HK-2 (cell line): Measurements from ENCODE around the gene LDLRAD3.
A peak's percentile ranks its signal among the peaks of the same experiment; 100 is the strongest.

ENCODE experiments used
- DNase-seq: peaks from one replicate; pipeline ENCODE4 v3.0.0-alpha.2; 2018; ENCODE audit not compliant: unreplicated experiment

LDLRAD3 gene

DNA sequence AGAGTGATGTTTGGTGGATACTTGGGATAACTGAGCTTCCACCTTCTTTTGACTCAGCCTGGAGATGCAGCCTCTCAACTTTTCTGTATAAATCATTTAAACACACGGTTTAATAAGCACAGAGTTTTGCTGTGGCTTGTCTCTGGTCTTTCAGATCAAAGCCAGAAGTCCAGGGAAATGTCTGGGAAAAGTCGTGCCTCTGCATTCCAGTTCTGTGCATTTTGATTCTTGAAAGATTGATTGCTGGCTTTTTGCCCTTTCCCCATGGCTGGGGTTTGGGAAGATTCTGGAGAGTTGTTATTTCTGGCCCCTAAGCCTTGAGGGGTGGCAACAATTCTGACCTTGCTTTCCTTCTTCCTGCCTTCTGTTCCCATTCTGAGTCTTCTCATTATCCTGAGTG is 191.2 kb downstream of the LDLRAD3 start:
- DNase-seq: no peak

DNA sequence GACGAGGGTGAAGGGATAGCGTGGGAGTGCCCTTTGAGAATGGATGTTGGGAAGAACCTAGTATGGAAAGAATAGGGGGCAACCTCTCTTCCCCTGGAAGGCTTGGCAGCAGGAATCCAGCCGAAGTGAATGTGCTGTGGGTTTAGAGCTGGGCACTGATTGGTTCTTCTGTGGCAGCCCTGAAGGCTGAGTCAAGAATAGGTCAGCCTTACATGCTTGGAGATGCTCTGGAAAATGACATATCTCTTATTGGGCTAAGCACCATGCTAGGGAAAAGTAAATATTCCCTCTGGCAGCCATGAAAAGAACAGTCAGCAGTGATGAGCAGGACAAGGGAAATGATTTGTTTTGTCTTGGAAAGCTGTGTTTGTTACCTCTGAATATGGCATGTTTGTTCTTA is 195.9 kb downstream of the LDLRAD3 start:
- DNase-seq: no peak

DNA sequence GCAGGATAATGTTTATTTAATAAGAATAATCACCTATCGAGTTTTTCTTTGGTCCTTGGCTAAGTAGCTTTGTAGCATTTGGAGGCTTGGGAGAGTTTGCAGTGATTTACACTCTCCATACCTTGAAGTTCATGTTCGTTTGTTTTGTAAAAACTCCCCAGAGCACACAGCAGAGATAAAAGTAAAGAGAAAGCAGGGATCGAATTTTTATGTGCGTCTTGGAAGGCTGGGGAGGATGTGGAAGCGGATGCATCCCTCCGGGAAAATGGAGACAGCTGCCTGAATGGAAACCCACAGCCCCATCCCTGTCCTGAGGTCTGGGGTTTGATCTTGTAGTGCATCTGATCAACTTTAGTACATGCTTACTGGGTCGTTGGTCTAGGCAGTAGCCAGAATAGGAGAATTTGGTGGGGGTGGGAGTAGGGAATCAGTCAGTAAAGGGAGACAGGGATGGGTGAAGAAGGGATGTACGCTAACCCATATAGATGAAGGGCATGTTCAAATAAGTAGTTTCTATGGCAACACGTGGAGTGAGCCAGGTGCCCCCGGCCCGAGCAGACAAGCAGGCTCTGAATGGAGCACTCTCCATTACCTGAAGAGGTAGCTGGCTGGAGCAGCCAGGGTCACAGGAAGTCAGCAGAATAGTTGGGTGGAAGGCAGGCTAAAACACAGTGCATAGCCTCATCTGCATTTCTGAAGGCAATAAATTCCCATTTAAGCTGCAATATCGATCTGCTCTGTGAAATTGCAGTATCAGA is 197.5 kb downstream of the LDLRAD3 start:
- no peak for DNase-seq

DNA sequence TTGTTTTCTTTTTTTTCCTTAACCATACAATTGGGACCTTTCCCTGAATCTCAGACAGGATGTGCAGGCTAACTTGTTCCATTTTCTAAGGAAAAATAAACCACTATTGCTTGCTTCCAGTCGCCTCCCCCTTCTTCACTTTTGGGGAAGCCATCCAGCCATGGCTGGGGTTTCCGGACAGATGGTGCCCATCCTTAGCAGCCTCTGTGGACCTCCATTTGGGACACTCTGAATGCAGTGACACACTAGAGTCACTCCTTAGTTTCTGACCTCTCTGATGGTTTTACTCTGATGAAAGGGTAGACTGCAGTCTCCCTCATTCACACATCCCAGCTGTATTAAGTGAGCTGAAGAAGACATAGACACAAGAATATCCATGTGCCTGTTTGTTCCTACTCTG is 198.1 kb downstream of the LDLRAD3 start:
- DNase-seq: no peak

DNA sequence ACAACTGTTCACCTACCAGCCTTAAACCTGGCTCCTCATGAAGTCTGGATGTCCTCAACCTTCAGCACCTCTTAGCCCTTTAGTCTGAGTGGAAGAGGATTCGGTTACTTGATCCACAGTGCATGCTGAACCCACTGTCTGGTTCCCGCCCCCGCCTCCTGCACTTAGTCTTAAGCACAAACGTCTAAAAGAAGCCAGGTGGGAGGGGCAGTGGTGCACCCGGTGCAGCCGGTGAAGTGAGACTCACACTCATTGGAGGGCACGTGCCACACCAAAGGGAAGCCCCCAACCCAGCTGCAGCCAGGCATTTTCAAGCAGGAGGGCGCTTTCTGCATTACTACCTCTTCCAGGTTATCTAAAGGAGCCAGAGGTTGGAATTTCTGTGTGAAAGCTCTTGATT is 198.6 kb downstream of the LDLRAD3 start:
- DNase-seq: no peak

DNA sequence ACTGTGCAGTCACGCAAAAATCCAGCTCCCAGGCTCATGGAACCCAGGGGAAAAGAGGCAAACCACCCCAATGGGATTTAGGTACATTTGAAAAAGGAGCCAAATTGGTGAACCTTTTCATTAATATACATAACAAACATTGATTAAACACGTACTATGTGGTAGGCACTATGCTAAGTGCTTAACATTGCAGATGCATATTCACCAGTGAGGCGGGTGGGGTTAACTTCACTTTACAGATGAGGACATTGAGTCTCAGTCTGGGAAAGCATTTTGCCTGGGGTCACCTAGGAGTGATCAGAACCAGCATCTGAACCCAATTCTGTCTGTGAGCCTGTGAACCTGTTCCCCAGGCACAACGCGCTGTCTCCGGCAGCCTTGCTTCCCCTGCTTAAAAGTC is 199.0 kb downstream of the LDLRAD3 start:
- no peak for DNase-seq

DNA sequence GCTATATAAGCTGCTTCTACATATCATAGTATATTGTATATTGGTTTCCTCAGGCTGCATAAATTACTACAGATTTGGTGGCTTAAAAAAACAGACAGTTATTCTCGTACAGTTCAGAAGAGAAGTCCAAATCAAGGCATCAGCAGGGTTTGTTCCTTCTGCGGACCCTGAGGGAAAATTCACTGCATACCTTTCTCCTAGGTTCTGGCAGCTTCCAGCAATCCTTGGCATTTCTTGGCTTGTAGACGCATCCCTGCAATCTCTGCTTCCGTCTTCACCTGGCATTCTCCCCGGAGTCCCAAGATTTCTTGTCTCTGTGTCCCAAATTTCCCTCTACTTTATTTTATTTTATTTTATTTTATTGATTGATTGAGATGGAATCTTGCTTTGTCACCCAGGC is 202.6 kb downstream of the LDLRAD3 start:
- no peak for DNase-seq

DNA sequence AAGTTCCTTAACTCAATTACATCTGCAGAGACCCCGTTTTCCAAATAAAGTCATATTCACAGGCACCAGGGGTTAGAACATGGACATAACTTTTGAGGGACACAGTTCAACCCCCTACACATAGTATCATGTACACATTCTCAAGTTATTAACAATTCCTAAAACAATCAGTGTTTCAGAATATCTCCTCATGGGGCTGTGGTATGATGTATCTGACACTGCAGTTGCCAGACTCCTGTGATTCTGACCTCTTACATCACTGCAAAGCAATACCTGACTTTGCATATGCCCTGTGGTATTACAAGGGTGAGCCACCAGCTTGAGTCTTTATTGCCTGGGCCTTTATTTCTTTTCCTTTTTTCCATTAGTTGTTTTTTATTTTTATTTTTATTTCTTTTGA is 203.6 kb downstream of the LDLRAD3 start:
- no peak for DNase-seq

DNA sequence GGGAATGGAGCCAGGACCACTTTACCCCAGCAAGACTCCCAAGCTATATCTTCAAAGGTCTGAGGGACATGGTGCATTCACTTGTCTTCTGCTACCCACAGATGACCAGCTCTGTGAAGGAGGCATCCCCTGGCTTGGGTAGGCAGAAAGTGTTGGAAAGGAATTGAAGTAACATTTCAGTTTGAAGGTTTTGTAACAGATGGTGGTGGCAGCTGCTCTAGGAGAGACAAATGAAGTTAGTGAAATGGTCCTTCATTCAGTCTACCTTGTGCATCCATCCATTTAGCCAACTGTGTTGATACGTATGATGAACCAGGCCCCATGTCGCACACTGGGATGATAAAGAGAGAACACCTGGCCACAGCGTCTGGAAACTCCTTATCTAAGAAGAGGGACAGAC is 204.8 kb downstream of the LDLRAD3 start:
- no peak for DNase-seq

DNA sequence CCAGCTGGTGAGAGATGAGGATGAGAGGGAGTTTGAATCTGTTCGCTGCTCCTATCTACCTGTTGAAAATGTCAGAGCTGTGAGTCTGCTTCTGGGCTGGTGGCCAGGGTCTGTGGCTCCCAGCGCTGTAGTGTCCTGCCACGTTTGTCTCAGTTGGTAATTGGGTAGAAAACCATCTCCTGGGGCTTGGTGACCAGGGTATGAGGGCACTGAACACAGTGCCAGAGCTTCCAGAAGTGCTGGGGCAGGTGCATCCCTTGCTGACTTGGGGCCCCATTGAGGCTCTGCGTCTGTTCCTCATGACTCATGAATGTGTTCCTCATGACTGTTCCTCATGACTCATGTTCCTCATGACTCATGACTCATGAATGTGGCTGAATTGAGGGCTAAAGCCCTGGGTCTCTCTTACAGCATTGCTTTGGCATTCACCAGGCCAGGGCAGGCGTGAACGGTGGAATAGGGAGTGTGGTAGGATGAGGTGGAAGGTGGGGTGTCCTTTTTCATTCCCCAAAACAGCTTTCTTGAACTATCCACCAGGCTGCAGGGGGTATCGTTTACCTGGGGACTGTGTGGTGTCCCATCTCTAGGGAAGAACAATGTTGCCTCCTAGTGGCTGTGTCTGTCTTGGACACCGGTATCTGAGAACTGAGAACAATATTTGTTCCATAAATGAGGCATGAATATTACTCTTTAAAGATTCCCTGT is 205.8 kb downstream of the LDLRAD3 start:
- peak; percentile 84 for DNase-seq

DNA sequence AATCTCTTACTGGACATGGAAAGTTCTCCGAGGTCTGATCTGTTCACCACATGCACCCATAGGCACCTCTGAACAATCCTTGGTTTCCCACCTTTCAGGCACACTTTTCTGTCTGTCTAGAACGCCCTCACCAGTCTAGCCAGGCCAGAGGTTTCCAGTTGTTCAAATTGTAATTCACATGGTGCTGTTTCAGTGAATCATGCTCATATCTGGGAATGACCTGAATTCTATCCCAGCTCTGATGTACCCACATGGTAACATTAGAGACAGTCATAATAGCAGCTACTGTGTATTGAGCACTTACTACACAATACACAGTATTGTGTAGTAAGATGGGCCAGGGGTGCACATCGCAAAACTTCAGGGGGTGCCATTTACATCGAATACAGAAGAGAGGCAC is 207.1 kb downstream of the LDLRAD3 start:
- no peak for DNase-seq

DNA sequence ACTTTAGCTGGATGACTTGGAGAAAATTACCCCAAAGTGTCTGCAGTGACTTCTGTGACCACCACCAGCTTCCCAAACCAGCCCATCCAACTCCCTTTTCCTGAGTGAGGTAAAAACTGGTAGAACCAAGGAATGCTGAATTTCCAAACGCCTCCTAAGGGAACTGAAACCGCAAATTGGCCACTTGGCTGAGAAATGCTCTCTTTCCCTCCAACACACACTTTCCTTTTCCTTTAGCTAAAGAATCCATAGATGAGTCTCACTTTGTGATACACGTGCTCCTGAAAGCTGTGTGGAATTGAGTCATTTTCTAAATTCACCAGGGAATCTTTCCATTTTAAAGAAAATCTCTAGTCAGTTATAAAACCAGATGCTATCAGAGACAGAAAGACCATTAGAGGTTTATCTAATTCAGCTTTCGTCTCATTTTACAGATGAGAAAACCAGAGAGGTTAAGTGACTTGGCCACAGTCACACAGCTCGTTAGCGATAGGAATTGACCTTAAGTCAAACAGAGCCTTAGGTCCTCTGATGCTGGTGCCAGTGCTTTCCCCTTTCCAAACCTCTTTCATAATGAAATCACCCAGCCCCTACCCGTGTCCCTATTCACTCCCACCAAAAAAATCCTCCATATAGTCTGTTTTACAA is 208.2 kb downstream of the LDLRAD3 start:
- no peak for DNase-seq

DNA sequence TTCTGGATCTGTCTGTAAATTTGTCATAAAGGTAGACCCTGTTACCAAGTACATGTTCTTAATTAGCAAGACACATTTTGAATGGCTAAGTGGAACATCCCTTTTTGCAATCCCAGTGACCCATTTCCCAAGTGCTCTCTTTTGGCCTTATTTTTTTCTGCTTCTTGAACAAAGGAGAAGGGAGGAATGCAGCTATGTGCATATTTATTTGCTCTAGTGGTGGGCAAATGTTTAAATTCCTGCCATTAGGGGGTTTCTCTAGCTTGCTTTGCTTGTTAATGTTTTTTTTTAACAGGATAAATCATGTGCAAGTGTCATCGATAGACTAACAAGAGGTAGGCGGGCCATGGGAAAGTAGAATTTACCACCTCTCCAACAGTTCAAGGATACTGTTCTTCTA is 209.7 kb downstream of the LDLRAD3 start:
- DNase-seq: no peak

DNA sequence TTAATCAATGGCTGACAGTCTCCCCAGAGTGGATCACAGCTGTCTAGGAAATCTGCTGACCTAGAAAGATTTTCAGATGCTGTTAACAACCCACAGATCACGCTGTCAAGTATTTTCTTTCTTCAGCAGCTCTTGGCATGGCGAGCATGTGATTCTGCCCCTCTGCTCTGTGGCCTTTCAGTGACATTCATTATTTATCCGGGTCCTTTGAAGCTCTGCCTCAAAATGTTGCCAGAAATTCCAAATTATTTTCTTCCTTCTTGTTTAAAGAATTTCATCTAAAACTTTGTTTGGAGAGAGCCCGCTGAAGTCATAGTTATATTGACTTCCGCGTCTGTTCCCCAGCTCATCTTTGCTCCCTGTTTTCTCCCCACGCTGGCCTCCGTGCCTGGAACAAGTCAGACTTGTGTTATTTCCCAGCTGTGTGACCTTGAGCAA is 211.3 kb downstream of the LDLRAD3 start:
- DNase-seq: no peak

DNA sequence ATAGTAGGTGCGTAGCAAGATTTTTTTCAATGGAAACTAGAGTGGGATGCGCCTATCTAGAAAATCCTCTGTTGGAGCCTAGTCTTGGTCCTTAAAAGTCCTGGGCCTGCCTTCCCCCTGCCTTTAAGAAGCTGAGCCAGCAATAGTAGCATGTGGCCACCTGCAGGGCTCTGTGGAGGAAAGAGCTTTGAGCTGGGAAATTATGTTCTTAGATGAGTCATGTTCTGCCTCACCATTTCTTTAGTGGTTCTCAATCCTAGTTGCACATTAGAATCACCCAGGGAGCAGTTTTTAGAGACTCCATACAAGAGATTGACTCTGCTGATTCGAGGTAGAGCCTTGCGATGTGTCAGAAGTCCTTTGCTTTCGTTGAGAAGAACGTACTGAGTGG is 211.9 kb downstream of the LDLRAD3 start:
- no peak for DNase-seq

DNA sequence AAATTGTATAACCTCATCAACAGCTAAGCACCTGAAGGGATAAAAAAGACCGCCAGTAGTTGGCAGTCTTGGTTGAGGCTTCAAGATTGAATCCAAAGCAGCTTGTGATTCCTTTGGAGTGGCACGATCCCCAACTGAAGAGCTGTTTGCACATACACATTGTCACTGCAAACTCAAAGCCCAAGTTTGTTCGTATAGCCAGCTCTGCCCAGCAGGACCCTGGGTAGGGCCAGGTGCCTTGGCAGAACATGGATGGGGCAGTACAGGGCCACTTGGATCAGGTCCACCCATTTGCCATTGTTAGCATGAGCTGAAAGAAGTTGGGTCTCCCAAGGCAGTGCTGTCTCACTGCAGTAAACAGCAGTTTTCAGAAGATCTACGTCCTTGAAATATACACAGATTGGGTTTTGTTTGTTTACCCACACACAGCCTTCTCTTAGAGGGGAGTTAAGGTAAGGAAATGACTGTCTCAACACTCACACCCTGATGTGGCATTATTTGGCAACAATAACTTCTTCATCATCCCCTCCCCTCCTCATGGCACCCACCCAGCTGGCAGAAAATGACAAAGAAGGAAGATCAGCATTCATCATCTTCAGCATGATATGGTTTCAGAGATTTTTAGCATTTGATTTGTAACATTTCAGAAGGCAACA is 212.4 kb downstream of the LDLRAD3 start:
- DNase-seq: no peak

DNA sequence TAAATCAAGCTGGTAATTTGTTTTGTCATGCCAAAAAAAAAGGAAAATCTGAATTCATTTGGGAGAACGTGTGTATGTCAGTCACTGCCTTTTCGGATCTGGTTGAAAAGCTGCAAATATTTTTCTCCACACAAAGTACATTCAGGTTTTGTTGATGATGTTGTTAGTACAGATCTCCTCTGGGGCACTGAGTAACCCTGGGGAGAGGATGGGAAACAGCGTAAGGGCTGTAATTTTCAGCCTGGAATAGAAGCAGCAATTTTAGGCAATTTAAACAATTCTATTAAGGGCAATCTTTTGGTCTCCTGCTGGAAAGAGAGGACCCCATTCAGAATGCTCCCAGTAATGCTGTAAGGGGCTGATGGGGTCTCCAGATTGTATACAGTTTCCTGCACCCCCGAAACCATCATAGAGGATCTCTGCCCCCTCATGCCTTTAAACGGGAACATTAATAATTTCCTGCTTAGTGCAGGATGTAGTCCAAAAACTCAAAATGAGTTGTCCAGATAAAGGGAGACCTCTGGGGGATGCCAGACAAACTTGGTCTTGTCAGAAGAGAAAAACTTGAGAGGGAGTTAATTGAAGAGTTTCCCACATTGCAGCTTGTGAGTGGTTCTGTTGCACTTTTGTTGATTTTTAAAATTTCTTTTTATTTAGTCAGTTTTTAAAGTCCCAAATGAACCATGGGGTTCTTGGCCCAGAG is 213.1 kb downstream of the LDLRAD3 start:
- no peak for DNase-seq

DNA sequence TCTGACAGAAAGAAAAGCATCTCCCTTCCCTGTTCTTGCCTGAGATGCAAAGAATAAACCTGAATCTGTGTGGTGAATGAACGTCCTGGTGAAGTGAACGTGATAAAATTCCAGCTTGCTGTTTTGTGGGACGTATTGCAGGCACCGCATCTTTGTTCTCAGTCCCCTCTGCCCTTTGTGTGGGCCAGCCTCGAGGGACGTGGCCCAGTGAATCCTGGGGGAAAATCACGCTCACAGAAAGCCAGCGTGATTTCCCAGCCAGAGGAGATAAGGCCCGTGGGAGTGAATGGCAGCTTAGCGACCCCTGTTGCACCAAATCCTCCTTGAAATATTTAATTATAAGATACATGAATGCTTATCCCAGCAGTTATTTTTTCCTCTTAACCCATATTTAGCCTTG is 216.2 kb downstream of the LDLRAD3 start:
- DNase-seq: no peak

DNA sequence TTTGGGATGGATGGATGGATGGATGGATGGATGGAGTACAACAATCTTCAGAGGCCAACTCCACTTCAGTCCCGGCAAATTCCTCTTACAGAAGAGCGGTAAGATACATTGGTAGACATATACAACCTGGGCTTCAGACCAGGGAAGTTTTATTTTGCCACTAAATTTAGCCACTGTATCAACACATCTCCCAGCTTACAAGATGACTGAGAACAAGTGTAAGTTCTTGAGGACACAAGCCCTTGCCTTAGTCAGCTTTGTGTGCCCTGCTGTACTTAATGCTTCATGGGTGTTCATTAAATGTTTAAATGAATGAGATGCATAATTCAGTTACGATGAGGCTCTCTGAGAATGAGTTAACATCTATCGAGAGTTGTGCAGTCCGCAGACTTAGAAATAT is 217.7 kb downstream of the LDLRAD3 start:
- no peak for DNase-seq

DNA sequence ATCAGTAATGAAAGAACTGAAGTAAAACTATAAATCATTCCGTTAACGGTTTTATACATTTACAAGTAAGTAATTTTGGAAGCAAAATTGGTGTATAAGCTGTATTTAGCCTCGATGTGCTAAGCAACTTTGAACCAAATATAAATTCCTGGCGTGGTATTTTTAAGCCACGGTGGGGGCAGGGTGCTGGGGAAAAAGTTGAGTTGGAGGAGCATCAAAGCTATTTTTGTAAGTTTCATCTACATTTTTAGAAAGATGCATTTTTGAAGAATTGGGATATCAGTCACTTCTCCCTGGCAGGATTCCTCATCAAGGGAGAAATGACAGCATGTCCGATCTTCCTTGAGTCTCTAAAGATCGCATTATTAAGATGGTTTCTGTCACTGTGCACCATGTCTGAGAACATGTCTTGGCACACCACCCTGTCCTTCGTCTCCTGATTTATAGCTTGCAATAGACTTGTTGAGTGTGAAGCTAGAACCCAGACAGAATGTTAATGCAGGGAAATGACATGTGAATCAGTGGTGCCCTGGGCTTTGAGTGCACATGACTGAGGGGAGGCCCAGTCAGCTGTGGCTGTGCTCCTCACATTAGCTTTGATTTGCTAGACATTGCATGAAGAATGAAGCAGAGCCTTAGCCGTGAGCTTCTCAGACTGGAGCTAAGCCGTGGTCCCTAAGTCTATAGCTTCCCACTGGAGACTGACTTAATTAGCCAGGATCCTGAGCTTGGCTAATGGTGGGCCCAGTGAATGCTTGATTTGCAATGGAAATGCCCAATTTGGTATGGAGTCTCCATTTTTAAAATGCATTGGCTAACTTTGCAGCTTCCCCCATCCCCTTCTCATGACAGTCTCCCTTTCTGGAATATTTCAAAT is 218.4 kb downstream of the LDLRAD3 start:
- DNase-seq: no peak

DNA sequence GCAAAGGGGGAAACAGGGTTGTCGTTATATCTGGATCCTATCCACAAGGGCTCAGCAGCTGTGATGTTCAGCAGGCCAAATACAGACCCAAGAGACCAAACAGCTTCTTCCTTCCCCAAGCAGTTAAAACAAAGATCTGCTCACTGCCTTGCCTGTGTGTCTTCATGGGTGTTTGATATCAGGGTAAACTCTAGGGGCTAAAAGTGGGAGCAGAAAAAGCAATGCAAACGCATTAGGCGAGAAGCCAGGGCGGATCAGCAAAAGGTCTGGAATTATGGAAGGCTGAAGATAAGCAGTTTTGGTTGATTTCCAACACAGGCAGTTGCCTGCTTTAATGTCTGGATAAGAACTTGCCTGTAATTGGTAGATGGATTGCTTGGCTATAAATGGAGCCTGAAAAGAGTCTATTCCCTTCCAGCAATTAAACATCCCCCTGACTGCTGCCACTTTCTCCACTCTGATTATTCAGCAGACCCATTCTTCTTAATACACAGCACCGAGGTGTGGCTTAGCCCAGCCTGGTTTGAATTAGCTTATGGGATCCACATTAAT is 219.1 kb downstream of the LDLRAD3 start:
- DNase-seq: no peak
